Endothelial cell of umbilical vein (primary cell): ENCODE data around the gene PMFBP1. TPM values are rescaled to one million over a fixed set of nuclear protein-coding genes. Genes with fewer than 3 reads are reported as not detected.

ENCODE experiments used
- BruUV-seq: library from RNA; stranded (reverse); fragments of 400-500 nt; replicated peaks from 2 replicates; lab custom pipeline; 2021; lab: Mats Ljungman, UMichigan
- CTCF ChIA-PET: fragments of 300-600, 350-600 bp; sonication (Branson Sonifier 250); formaldehyde crosslinking; loops from one replicate; lab custom pipeline; 2021; ENCODE audit warnings: antibody characterized with exemption, inconsistent platforms; lab: Charles Lee
- POLR2A ChIA-PET: fragments of 300-600, 350-600 bp; sonication (Branson Sonifier 250); formaldehyde crosslinking; loops from one replicate; lab custom pipeline; 2021; ENCODE audit warnings: antibody characterized with exemption, inconsistent platforms; lab: Charles Lee
- DNase-seq: peaks from one replicate; pipeline ENCODE4 v3.0.0-alpha.2; 2011; ENCODE audit warnings: low read depth, low spot score
- FAIRE-seq: peaks from 2 replicates; lab custom pipeline; 2011; peaks lifted over from hg19 to GRCh38; lab: Jason Lieb, UNC
- H2AFZ ChIP-seq: 2 replicates; pipeline ENCODE4 v1.6.0; 2012; ENCODE audit warnings: low read depth, low read length, control low read depth, inconsistent platforms
- H3K27ac ChIP-seq: 2 replicates; pipeline ENCODE4 v1.5.1; 2011; ENCODE audit warnings: low read depth, mild to moderate bottlenecking, control low read depth, low read length, moderate library complexity; ENCODE audit not compliant: insufficient read depth
- H3K27me3 ChIP-seq, 2 experiments: 2 replicates each; pipeline versions ENCODE4 v1.6.0 to v1.6.1; 2011; ENCODE audit warnings: low read length in 2 of 2, mixed read lengths in 1 of 2; ENCODE audit not compliant: control insufficient read depth in 2 of 2, insufficient read depth in 2 of 2
- H3K36me3 ChIP-seq, 2 experiments: 2 replicates in 1 of 2; 3 replicates in 1 of 2; pipeline ENCODE4 v1.5.1; 2011; ENCODE audit warnings: low read length in 2 of 2, mild to moderate bottlenecking in 1 of 2, moderate library complexity in 1 of 2; ENCODE audit not compliant: control insufficient read depth in 2 of 2, insufficient read depth in 2 of 2; ENCODE audit errors: extremely low read depth in 1 of 2
- H3K4me1 ChIP-seq: 3 replicates; pipeline ENCODE4 v1.5.1; 2011; ENCODE audit warnings: mild to moderate bottlenecking, low read length; ENCODE audit not compliant: control insufficient read depth, insufficient read depth; ENCODE audit errors: extremely low read depth
- H3K4me2 ChIP-seq: 2 replicates; pipeline ENCODE4 v1.6.1; 2011; ENCODE audit warnings: low read length, control low read depth, mixed read lengths; ENCODE audit not compliant: insufficient read depth
- H3K4me3 ChIP-seq, 3 experiments: fragments of 200-600 bp in 1 of 3; sonication (generic), shearing (Covaris generic) in 1 of 3; replicated peaks in 1 of 3; 2 replicates each; pipeline ENCODE4 v1.5.1; 2011 to 2016; ENCODE audit warnings: control low read depth in 3 of 3, low read length in 3 of 3, mild to moderate bottlenecking in 2 of 3, inconsistent platforms in 1 of 3, low read depth in 1 of 3, moderate library complexity in 1 of 3; ENCODE audit not compliant: insufficient read depth in 1 of 3
- H3K79me2 ChIP-seq: 2 replicates; pipeline ENCODE4 v1.6.0; 2012; ENCODE audit warnings: low read length, inconsistent platforms; ENCODE audit not compliant: control insufficient read depth, insufficient read depth
- H3K9ac ChIP-seq: replicated peaks from 2 replicates; pipeline ENCODE3; 2011; ENCODE audit warnings: low read length, control low read depth; ENCODE audit not compliant: insufficient read depth; ENCODE audit errors: extremely low read depth
- H3K9me1 ChIP-seq: replicated peaks from 3 replicates; pipeline ENCODE4 v1.6.0; 2011; ENCODE audit warnings: mild to moderate bottlenecking, low read length; ENCODE audit not compliant: control insufficient read depth, insufficient read depth; ENCODE audit errors: extremely low read depth
- H3K9me3 ChIP-seq: replicated peaks from 2 replicates; pipeline ENCODE4 v1.5.1; 2012; ENCODE audit warnings: low read length, inconsistent platforms; ENCODE audit not compliant: control insufficient read depth, insufficient read depth
- H4K20me1 ChIP-seq: replicated peaks from 2 replicates; pipeline ENCODE3; 2011; ENCODE audit warnings: mild to moderate bottlenecking, low read length; ENCODE audit not compliant: control insufficient read depth, insufficient read depth; ENCODE audit errors: extremely low read depth
- CTCF ChIP-seq, 2 donors: IDR thresholded peaks; 1 replicate in 1 of 2; 2 replicates in 1 of 2; pipeline ENCODE4 v1.5.1; 2011; ENCODE audit warnings: low read length in 2 of 2, mild to moderate bottlenecking in 2 of 2, moderate library complexity in 2 of 2, control low read depth in 1 of 2, inconsistent platforms in 1 of 2, low read depth in 1 of 2; ENCODE audit not compliant: insufficient read depth in 1 of 2; ENCODE audit errors: extremely low read depth in 1 of 2
- EZH2 ChIP-seq: IDR thresholded peaks from 2 replicates; pipeline ENCODE4 v1.6.1; 2012; ENCODE audit warnings: borderline replicate concordance, low read depth, mild to moderate bottlenecking, moderate library complexity, low read length, inconsistent platforms; ENCODE audit not compliant: severe bottlenecking
- FOS ChIP-seq: IDR thresholded peaks from 2 replicates; pipeline ENCODE4 v1.6.1; 2011; ENCODE audit warnings: mild to moderate bottlenecking, low read length, moderate library complexity, borderline replicate concordance; ENCODE audit not compliant: insufficient read depth
- GATA2 ChIP-seq: IDR thresholded peaks from 2 replicates; pipeline ENCODE4 v1.7.0; 2011; ENCODE audit warnings: low read depth, mild to moderate bottlenecking, moderate library complexity, mixed read lengths, low read length; ENCODE audit not compliant: insufficient read length, insufficient read depth
- JUN ChIP-seq: IDR thresholded peaks from 2 replicates; pipeline ENCODE4 v1.6.1; 2011; ENCODE audit warnings: borderline replicate concordance, low read depth; ENCODE audit not compliant: insufficient read length, insufficient read depth
- MAX ChIP-seq: IDR thresholded peaks from 2 replicates; pipeline ENCODE4 v1.6.1; 2011; ENCODE audit not compliant: insufficient read depth, insufficient read length
- MYC ChIP-seq: IDR thresholded peaks from one replicate; pipeline ENCODE4 v1.6.1; 2011; ENCODE audit warnings: mild to moderate bottlenecking, low read depth, low read length
- POLR2A ChIP-seq: IDR thresholded peaks from 2 replicates; pipeline ENCODE4 v1.6.1; 2012; ENCODE audit warnings: low read depth, mild to moderate bottlenecking, control low read depth, low read length
- POLR2AphosphoS5 ChIP-seq: IDR thresholded peaks from 2 replicates; pipeline ENCODE4 v1.6.1; 2012; ENCODE audit warnings: low read depth, mild to moderate bottlenecking, control low read depth, low read length, moderate library complexity; ENCODE audit not compliant: insufficient read depth
- dilution Hi-C: fragments of 300-500 bp; cut with MboI; formaldehyde crosslinking; loops from one replicate; pipeline ENCODE4 v1.15.0; 2019; ENCODE audit warnings: low sequenced_read_pairs; ENCODE audit not compliant: extremely low pct_ligation_motif_present
- intact Hi-C: fragments of 100-400 bp; cut with micrococcal nuclease; formaldehyde crosslinking; loops from one replicate; pipeline ENCODE4 v1.10.0; 2022
- polyA plus RNA-seq, 4 experiments: library from polyadenylated mRNA; depleted of rRNA in 3 of 4; stranded (reverse) in 3 of 4; unstranded in 1 of 4; fragments of >200 nt; gene quantifications; 2 replicates each; pipeline versions ENCODE4 v1.2.1 to v1.2.3, GENCODE V29; 2011 to 2012; ENCODE audit warnings: missing spikeins in 1 of 4
- total RNA-seq: library from RNA; stranded (reverse); gene quantifications from 2 replicates; pipeline ENCODE4 v1.2.3, GENCODE V29; 2021

Gene PMFBP1
- total and polyA plus RNA-seq, 2 donors (not counting 3 experiments of a cell fraction or from before 2014, with no cell fraction given), result 0.12 to 0.42 TPM

GRCh38 chr16:72091217-72091616 lies 80.7 kb downstream of the PMFBP1 start:
- dilution Hi-C loops (no loop called here), intact Hi-C loops (loop anchor here (5.0 to 10.0 kb wide), 3 partner anchors 166 to 976 kb away; partner anchors contain the start of gene PHLPP2)
- no peak for FAIRE-seq
- no peak overlapping the region for H3K9ac ChIP-seq
- peaks cover 56% of the 10 kb centered on the region for H3K79me2 ChIP-seq
- no peak for DNase-seq
- H3K9me1 ChIP-seq, result no peaks in the 10 kb centered on the region
- no peak overlapping the region for H3K27ac ChIP-seq
- H3K4me3 ChIP-seq, result no peak overlapping the region
- H3K27me3 ChIP-seq, result no peaks in the 10 kb centered on the region
- TF ChIP-seq JUN, result no peak
- no peak for TF ChIP-seq CTCF (IDR thresholded peaks at IDR 0.05; ENCODE audit: extremely low read depth in 1 of 2, insufficient read depth in 1 of 2, low read depth in 1 of 2, low read length in 2 of 2)
- no peak for TF ChIP-seq MAX
- TF ChIP-seq POLR2A, result no peak
- no peak for TF ChIP-seq MYC
- TF ChIP-seq EZH2, result no peak
- no peak for TF ChIP-seq POLR2AphosphoS5
- no peak for TF ChIP-seq FOS
- TF ChIP-seq GATA2, result no peak
- peaks cover 18% of the 10 kb centered on the region for H3K4me1 ChIP-seq
- H3K4me2 ChIP-seq, result no peak overlapping the region
- no peaks in the 10 kb centered on the region for H4K20me1 ChIP-seq
- peaks cover 15 to 16% of the 10 kb centered on the region in 2 experiments for H3K36me3 ChIP-seq
- CTCF ChIA-PET, result interaction anchor here (1.1 kb wide), 1 partner anchor 25 kb away, joined by 3 read pairs; no protein-coding TSS in a partner anchor
- H2AFZ ChIP-seq, result no peak overlapping the region
- no peaks in the 10 kb centered on the region for H3K9me3 ChIP-seq
- BruUV-seq, result no TSS peak
- POLR2A ChIA-PET, result no interaction called here
